Measurements from ENCODE around the gene NIPAL4.
"Not testable (repeated sequence)": the region's sequence is repeated elsewhere in the genome, so short reads cannot be mapped to it uniquely, and the experiment has no call there.

NIPAL4 gene

DNA sequence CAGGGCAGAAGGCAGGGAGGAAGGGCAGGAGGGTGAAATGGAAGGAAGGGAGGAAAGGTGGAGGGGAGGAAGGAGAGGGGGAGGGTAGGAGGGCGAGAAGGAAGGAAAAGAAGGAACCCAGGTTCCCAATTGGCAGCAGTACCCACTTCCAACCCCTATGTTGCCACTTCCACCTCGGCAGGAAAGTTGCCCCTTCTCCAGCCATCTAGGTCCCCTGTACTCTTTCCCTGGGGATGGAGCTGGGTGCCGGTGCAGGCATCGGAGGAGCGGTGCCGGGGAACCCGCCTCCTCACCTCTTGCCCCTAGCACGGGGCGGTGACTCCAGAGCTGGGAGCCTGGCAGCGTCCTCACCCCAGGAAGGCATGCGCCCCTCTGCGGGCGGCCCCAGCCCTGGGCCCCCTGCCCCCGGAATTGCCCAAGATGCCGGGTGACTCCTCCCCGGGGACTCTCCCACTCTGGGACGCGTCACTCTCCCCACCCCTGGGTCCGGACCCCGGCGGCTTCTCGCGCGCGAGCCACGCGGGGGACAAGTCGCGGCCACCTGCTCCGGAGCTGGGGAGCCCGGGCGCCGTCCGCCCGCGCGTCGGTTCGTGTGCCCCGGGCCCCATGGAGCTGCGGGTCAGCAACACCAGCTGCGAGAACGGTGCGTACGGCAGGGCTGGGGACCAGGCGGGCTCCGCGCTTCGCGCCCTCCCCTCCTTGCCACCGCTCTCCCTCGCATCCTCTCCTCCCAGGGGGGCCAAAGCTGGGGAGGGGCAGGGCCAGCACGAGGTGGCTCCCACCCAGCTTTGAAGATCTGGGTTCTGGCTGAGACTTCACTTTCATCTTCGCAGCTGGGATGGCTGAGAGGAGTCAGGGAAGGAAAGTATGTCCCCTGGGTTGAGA, at the start of gene NIPAL4:
TSS of gene NIPAL4 (plus strand) at position 499 of the 885 bp plus-strand sequence. CDS start at position 607, 108 bp downstream.
- DNase-seq (ENCODE audit: low read depth), result no peak

DNA sequence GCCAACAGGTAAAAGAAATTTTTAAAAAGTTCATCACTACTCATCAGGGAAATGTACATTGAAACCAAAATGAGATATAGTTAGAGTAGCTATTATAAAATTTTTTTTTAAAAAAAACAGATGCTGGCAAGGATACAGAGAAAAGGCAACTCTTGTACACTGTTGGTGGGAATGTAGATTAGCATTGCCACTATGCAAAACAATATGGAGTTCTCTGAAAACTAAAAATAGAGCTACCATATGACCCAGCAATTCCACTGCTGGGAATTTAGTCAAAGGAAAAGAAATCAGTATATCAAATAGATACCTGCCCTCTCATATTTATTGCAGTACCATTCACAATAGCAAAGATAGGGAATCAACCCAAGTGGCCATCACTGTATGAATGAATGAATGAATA, 44.2 kb upstream of the NIPAL4 start:
- no peak for DNase-seq (ENCODE audit: low read depth)

DNA sequence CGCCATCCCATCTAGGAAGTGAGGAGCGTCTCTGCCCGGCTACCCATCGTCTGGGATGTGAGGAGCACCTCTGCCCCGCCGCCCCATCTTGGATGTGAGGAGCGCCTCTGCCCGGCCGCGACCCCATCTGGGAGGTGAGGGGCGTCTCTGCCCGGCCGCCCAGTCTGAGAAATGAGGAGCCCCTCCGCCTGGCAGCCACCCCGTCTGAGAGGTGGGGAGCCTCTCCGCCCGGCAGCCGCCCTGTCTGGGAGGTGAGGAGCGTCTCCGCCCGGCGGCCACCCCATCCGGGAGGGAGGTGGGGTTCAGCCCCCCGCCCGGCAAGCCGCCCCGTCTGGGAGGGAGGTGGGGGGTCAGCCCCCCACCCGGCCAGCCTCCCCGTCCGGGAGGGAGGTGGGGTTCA, 40.5 kb upstream of the NIPAL4 start:
- DNase-seq (ENCODE audit: low read depth), result not testable (repeated sequence)

DNA sequence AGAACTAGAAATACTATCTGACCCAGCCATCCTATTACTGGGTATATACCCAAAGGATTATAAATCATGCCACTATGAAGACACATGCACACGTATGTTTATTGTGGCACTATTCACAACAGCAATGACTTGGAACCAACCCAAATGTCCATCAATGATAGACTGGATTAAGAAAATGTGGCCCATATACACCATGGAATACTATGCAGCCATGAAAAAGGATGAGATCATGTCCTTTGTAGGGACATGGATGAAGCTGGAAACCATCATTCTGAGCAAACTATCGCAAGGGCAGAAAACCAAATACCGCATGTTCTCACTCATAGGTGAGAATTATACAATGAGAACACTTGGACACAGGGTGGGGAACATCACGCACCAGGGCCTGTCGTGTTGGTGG, 30.1 kb upstream of the NIPAL4 start:
- not testable (repeated sequence) for DNase-seq (ENCODE audit: low read depth)

DNA sequence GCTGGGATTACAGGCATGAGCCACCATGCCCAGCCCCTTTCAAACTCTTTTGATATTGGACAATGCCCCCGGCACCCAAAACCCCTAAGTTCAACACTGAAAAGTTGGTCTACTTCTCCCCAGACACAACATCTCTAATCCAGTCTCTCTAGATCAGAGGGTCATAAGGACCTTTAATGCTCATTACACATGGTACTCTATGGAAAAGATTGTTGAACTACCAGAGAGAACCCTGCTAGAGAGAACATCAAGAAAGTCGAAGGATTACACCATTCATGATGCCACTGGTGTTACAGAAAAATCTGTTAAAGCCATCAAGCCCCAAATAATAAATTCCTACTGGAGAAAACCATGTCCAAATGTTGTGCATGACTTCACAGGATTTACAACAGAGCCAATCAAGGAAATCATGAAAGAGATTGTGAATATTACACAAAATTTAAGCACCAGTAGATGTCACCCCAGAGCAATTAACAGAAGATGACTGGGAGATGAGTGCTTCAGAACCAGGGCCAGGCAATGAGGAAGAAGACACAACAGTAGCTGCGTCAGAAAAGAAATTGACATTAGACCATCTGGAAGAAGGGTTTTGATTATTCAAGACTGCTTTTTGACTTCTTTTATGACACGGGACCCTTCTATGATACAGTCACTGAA, 28.3 kb upstream of the NIPAL4 start:
- DNase-seq (ENCODE audit: low read depth), result no peak

GRCh38 chr5:157434096-157434495, 25.9 kb upstream of the NIPAL4 start:
- no peak for DNase-seq (ENCODE audit: low read depth)

DNA sequence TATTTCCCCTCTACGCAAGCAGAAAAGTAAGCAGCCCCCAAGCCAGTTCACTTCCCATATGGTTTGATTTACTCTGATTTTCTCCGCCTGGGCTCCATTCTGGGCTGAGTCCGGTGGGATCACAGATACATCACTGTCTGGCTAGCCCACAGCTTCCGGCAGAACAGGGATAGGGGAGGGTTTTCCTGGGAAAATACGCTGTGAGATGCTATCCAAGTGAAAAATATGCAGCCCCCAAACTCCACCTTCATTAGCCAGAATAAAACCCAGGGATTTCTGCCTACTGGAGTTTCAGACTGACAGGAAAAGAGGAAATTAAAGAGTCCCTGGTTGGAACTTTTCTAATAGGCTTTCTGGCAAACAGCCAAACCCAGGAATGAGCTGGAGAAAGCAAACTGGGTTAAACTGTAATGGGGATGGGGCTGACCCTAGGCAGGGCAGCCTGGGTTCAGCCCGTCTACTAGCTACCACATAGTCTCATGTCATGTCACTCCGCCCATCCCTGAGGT, 16.9 kb upstream of the NIPAL4 start:
- DNase-seq (ENCODE audit: low read depth), result no peak

GRCh38 chr5:157444224-157444623, 15.8 kb upstream of the NIPAL4 start:
- no peak for DNase-seq (ENCODE audit: low read depth)

DNA sequence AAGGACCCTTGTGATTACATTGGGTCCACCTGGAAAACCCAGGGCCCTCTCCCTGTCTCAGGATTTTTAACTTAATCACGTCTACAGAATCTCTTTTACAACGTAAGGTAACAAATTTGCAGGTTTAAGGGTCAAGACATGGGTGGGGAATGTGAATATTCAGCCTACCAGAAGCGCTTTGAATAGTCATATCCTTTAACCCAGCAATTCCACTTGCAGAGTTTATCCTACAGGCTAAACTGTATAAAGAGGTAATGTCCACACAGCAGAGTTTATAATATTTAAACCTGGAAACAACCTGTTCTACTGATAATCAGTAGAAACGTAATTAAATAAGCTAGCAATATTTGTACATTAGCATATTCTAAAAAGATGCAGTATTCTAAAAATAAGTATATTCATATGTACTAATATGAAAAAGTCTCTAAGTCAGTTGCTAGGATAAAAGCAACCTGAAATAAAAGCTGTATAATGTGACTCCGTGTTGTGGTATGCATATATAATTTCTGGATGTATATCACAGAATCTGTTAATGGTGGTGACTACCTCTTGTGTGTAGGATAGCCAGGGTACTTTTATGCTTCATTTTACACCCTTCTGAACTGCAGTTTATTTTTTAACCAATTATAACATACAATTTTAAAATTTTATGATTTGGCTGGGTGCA, 14.1 kb upstream of the NIPAL4 start:
- no peak for DNase-seq (ENCODE audit: low read depth)

DNA sequence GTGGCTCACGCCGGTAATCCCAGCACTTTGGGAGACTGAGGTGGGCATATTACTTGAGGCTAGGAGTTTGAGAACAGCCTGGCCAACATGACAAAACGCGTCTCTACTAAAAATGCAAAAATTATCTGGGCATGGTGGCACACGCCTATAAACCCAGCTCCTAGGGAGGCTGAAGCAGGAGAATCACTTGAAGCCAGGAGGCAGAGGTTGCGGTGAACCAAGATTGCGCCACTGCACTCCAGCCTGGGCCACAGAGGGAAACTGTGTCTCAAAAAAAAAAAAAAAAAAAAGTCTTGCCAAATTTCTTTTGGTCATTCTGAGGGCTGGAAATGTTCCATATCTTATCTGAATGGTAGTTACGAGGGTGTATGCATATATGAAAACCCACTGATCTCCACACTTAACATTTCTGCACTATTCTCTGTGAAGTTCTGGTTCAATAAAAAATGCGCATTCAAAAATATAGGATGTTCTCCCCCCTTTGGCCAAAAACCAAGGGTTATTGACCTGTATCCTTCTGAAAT, 13.5 kb upstream of the NIPAL4 start:
- no peak for DNase-seq (ENCODE audit: low read depth)

- DNase-seq (ENCODE audit: low read depth), result no peak
Observed at GRCh38 chr5:157447201-157447637, 12.8 kb upstream of the NIPAL4 start.

- DNase-seq (ENCODE audit: low read depth), result no peak
Observed at GRCh38 chr5:157449011-157449723, 10.8 kb upstream of the NIPAL4 start.

DNA sequence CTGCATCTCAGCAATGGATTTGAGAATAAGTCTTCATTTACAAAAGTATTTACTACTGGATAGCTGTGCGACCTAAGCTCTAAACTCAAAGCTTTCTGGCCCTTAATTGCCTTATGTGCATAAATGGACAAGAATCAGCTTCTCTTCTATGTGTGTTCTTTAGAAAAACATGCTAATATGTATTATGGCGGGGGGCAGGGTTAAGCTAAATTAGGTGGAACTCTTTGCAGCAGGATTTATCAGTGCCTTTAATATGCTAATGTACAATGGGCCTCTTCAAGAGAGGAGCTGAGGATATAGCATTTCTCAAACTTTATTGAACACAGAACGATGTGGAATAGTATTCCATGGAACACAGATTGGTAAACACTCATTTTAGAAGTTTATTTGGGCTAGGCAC, 10.0 kb upstream of the NIPAL4 start:
- DNase-seq (ENCODE audit: low read depth), result no peak

GRCh38 chr5:157451806-157452205, 8.2 kb upstream of the NIPAL4 start:
- no peak for DNase-seq (ENCODE audit: low read depth)

- DNase-seq (ENCODE audit: low read depth), result no peak
Observed at GRCh38 chr5:157454273-157454672, 5.7 kb upstream of the NIPAL4 start.

DNA sequence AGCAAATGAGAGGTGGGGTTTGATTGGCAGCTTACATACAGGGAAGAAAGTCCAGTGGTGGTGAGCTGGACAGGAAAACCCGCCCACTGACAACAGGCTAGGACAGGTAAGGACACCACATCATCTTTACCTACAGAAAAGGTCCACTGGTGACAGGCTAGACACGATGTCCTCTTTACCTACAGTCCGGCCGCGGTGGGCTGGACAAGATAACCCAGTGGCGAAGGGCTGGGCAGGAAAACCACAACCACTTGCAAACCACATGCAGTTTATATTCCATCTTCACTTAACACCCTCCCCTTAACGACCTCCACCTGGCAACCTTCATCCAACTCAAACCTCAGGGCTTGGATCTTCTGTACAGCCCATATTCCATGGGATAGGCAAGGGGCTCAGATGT, 5.0 kb upstream of the NIPAL4 start:
- no peak for DNase-seq (ENCODE audit: low read depth)

DNA sequence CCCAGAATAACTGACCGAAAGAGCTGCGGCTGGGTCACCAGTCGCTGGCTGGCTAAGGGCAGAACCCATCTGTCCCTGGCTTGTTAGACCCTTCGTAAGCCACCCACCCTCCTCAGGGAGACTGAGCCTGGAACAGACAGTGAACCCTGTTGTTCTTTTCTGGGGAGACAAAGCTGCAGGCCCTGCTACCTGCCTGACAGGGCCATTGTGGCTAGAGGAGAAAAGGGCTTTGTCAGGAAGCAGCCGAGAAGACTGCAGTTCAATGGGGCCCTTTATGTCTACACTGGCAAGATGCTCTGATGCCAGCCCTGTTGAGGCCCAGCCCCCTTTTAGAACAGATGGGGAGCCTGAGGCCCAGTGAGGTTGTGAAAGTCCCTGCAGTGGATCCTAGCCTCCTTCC, 3.7 kb upstream of the NIPAL4 start:
- DNase-seq (ENCODE audit: low read depth), result no peak

GRCh38 chr5:157457391-157457790, 2.6 kb upstream of the NIPAL4 start:
- DNase-seq (ENCODE audit: low read depth), result no peak

DNA sequence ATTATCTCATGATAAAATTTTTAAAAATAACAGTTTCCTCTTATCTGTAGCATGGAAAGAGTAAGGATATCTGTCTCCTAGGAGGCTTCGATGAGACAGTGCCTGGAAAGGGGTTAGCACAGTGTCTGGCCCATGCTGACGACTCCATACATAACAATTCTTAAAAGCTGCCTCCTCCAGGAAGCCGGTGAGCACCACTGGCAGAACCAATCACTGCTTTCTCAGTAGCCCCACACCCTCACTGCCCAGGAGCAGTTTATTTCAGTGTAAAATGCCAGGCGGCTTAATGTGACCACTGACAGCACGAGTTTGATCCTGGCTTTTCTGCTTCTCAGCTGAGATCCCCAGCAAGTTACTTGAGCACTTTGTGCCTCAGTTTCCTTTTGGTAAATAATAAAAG, 1.2 kb upstream of the NIPAL4 start:
- no peak for DNase-seq (ENCODE audit: low read depth)

- DNase-seq (ENCODE audit: low read depth), result no peak
Observed at GRCh38 chr5:157460921-157461792, 1.1 kb downstream of the NIPAL4 start.

GRCh38 chr5:157463081-157463480, 3.1 kb downstream of the NIPAL4 start:
- DNase-seq (ENCODE audit: low read depth), result no peak

All from stimulated activated CD8-positive, alpha-beta memory T cell treated with anti-CD3 and anti-CD28 coated beads, Interleukin-15, amount 100 ng/mL, for 1 hour (primary cell).